ENCODE data around the gene RAD51B.
"Not testable (repeated sequence)": the region's sequence is repeated elsewhere in the genome, so short reads cannot be mapped to it uniquely, and the experiment has no call there.

The RAD51B gene

DNA sequence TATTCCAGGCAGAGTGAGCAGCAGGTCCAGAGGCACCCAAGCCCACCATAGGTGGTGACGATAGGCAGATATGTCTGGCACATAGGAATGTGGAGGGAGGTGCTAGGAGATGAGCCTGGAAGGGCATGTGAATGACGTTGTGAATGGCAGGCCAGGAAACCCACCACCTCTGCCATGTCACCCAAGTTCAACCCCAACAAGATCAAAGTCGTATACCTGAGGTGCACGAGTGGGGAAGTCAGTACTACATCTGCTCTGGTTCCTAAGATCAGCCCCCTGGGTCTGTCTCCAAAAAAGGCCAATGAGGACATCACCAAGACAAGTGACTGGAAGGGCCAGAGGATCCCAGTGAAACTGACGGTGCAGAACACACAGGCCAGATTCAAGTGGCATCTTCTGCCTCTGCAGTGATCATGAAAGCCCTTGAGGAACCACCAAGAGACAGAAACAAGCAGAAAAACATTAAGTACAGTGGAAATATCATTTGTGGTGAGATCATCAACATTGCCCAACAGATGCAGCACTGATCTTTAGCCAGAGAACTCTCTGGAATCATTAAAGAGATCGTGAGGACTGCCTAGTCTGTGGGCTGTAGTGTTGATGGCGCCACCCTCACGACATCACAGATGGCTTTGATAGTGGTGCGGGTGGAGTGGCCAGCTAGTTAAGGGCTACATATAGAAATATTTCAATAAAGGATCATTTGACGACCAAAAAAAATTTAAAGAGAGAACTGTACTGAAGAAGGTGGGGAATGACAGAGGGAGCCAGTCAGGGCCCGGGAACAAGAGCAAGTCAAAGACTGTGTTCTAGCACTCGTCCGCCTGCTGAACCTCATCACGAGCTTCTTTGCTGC is 873.6 kb downstream of the RAD51B start:
- H3K9me3 ChIP-seq (ENCODE audit: control insufficient read depth, low read length): no peaks in the 10 kb centered on the region
- H3K4me3 ChIP-seq (ENCODE audit: low read length): no peak overlapping the region
- peak; percentile 85 for DNase-seq (ENCODE audit: low read depth)
- no peaks in the 10 kb centered on the region for H3K27me3 ChIP-seq (replicated peaks; ENCODE audit: control insufficient read depth, insufficient read depth, low read length)
- peaks cover 51% of the 10 kb centered on the region for H3K4me1 ChIP-seq (ENCODE audit: control insufficient read depth, insufficient read depth, low read length)
- H3K9ac ChIP-seq (ENCODE audit: low read length): peak overlapping the region; percentile 28
- H3K36me3 ChIP-seq (ENCODE audit: control insufficient read depth, insufficient read depth, low read length, severe bottlenecking): no peaks in the 10 kb centered on the region

GRCh38 chr14:68693926-68694325 is 874.3 kb downstream of the RAD51B start:
- Histone ChIP-seq H3K9me3 (ENCODE audit: control insufficient read depth, low read length) (no peaks in the 10 kb centered on the region), H3K36me3 (ENCODE audit: control insufficient read depth, insufficient read depth, low read length, severe bottlenecking) (no peaks in the 10 kb centered on the region)

GRCh38 chr14:68694516-68695235 is 875.1 kb downstream of the RAD51B start:
- no peaks in the 10 kb centered on the region for H3K27me3 ChIP-seq (replicated peaks; ENCODE audit: control insufficient read depth, insufficient read depth, low read length)
- H3K9ac ChIP-seq (ENCODE audit: low read length): peak overlapping the region; percentile 71
- DNase-seq (ENCODE audit: low read depth): no peak

More at GRCh38 chr14:68693926-68694325, 874.3 kb downstream of the RAD51B start:
- Histone ChIP-seq H3K9ac (ENCODE audit: low read length) (peak overlapping the region; percentile 28), H3K4me1 (ENCODE audit: control insufficient read depth, insufficient read depth, low read length) (peaks cover 45% of the 10 kb centered on the region), H3K27me3 (replicated peaks; ENCODE audit: control insufficient read depth, insufficient read depth, low read length) (no peaks in the 10 kb centered on the region), H3K4me3 (ENCODE audit: low read length) (no peak overlapping the region)
- DNase-seq (ENCODE audit: low read depth): no peak

DNA sequence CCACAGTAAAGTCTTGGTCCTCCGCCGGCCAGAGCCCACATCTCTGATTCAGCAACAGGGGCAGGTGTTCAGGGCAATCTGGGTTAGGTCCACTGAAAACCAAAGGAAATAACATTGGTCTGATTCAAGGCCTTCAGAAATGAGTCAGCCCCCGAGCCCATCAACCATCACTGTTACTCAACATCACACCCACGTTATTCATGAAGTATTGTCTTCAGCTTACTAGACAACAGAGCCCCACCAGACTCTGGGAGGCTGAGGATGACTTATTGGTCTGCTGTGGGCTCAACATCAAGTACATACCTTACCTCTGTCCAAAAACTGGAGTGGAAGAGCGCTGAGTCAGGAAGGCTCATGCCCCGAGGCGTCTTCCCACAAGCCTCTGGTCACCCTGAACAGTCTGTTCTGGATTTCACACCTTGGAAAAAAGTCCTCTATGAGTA is 875.8 kb downstream of the RAD51B start:
- no peaks in the 10 kb centered on the region for H3K9me3 ChIP-seq (ENCODE audit: control insufficient read depth, low read length)
- H3K4me3 ChIP-seq (ENCODE audit: low read length): no peak overlapping the region
- H3K27me3 ChIP-seq (replicated peaks; ENCODE audit: control insufficient read depth, insufficient read depth, low read length): no peaks in the 10 kb centered on the region
- H3K36me3 ChIP-seq (ENCODE audit: control insufficient read depth, insufficient read depth, low read length, severe bottlenecking): no peaks in the 10 kb centered on the region
- H3K9ac ChIP-seq (ENCODE audit: low read length): peak overlapping the region; percentile 14
- DNase-seq (ENCODE audit: low read depth): peak; percentile 93
- H3K4me1 ChIP-seq (ENCODE audit: control insufficient read depth, insufficient read depth, low read length): peaks cover 52% of the 10 kb centered on the region

More at GRCh38 chr14:68694516-68695235, 875.1 kb downstream of the RAD51B start:
- Histone ChIP-seq H3K9me3 (ENCODE audit: control insufficient read depth, low read length) (no peaks in the 10 kb centered on the region), H3K36me3 (ENCODE audit: control insufficient read depth, insufficient read depth, low read length, severe bottlenecking) (no peaks in the 10 kb centered on the region), H3K4me1 (ENCODE audit: control insufficient read depth, insufficient read depth, low read length) (peaks cover 48% of the 10 kb centered on the region), H3K4me3 (ENCODE audit: low read length) (peak overlapping the region; percentile 5)

GRCh38 chr14:68695856-68696255 is 876.3 kb downstream of the RAD51B start:
- H3K9me3 ChIP-seq (ENCODE audit: control insufficient read depth, low read length): no peaks in the 10 kb centered on the region
- H3K27me3 ChIP-seq (replicated peaks; ENCODE audit: control insufficient read depth, insufficient read depth, low read length): no peaks in the 10 kb centered on the region
- no peaks in the 10 kb centered on the region for H3K36me3 ChIP-seq (ENCODE audit: control insufficient read depth, insufficient read depth, low read length, severe bottlenecking)
- H3K4me3 ChIP-seq (ENCODE audit: low read length): no peak overlapping the region
- no peak for DNase-seq (ENCODE audit: low read depth)
- H3K4me1 ChIP-seq (ENCODE audit: control insufficient read depth, insufficient read depth, low read length): peaks cover 52% of the 10 kb centered on the region
- peak overlapping the region; percentile 14 for H3K9ac ChIP-seq (ENCODE audit: low read length)

DNA sequence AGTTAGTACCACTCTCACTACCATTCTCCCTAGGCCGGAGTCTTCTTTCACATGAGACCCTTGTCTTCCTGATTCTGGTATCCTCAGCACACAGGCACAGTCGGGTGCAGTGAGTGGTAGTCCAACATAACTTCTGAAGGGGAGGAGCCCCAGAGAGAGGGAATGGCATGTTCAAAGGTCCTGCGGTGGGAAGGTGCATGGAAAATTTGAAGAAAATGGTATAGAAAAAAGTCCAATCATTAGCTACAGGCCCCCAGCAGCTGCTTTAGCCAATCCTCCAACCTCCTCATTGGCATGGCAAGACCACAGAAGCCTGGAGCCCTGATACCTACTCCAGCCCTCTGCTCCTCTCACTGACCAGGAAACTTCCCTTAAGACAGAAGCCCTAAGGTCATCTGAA is 876.7 kb downstream of the RAD51B start:
- no peak overlapping the region for H3K4me3 ChIP-seq (ENCODE audit: low read length)
- H3K27me3 ChIP-seq (replicated peaks; ENCODE audit: control insufficient read depth, insufficient read depth, low read length): no peaks in the 10 kb centered on the region
- H3K36me3 ChIP-seq (ENCODE audit: control insufficient read depth, insufficient read depth, low read length, severe bottlenecking): no peaks in the 10 kb centered on the region
- peaks cover 52% of the 10 kb centered on the region for H3K4me1 ChIP-seq (ENCODE audit: control insufficient read depth, insufficient read depth, low read length)
- no peak for DNase-seq (ENCODE audit: low read depth)
- H3K9ac ChIP-seq (ENCODE audit: low read length): peak overlapping the region; percentile 14
- no peaks in the 10 kb centered on the region for H3K9me3 ChIP-seq (ENCODE audit: control insufficient read depth, low read length)

GRCh38 chr14:68696721-68697495 is 877.3 kb downstream of the RAD51B start:
- Histone ChIP-seq H3K9me3 (ENCODE audit: control insufficient read depth, low read length) (no peaks in the 10 kb centered on the region), H3K4me3 (ENCODE audit: low read length) (no peak overlapping the region), H3K4me1 (ENCODE audit: control insufficient read depth, insufficient read depth, low read length) (peaks cover 52% of the 10 kb centered on the region), H3K27me3 (replicated peaks; ENCODE audit: control insufficient read depth, insufficient read depth, low read length) (no peaks in the 10 kb centered on the region), H3K9ac (ENCODE audit: low read length) (no peak overlapping the region), H3K36me3 (ENCODE audit: control insufficient read depth, insufficient read depth, low read length, severe bottlenecking) (no peaks in the 10 kb centered on the region)
- no peak for DNase-seq (ENCODE audit: low read depth)

GRCh38 chr14:68698773-68699172 is 879.2 kb downstream of the RAD51B start:
- Histone ChIP-seq H3K9ac (ENCODE audit: low read length) (peak overlapping the region; percentile 43), H3K4me1 (ENCODE audit: control insufficient read depth, insufficient read depth, low read length) (peaks cover 47% of the 10 kb centered on the region)
- H3K36me3 ChIP-seq (ENCODE audit: control insufficient read depth, insufficient read depth, low read length, severe bottlenecking); H3K9me3 ChIP-seq (ENCODE audit: control insufficient read depth, low read length); H3K27me3 ChIP-seq (replicated peaks; ENCODE audit: control insufficient read depth, insufficient read depth, low read length); DNase-seq (ENCODE audit: low read depth); H3K4me3 ChIP-seq (ENCODE audit: low read length): not testable (repeated sequence)

DNA sequence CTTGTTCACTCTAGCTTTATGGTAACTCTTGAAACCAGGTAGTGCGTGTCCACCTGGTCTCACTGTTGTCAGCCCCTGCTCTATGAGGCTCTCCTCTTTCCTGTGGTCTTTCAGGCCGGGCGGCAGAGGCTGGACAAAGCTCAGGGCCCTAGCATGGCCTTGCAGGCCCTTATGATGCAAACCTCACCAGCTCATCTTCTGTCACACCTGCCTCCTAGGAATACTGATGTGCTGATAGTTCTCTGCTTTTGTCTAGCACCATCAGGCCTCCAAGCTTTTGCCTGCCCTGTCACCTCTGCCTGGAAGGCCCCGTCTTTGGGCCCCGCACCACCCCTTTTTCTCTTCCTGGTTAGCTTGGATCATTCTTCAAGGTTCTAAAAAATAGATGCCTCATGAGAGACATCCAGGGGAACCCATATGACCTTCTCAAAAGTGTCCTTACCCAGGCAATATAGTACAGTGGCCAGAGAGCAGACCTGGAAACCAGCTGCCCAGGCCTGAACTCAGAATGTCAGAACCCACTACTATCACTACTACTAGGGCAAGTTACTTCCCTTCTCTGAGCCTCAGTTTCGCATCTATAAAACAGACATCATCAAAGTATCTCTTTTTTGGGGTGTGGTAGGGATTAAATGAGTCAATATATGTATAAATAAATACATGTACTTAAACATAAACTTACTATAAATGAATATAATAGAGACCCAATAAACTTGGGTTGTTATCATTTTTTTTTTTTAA is 881.6 kb downstream of the RAD51B start:
- no peak for DNase-seq (ENCODE audit: low read depth)
- H3K4me1 ChIP-seq (ENCODE audit: control insufficient read depth, insufficient read depth, low read length): peaks cover 40% of the 10 kb centered on the region
- H3K9me3 ChIP-seq (ENCODE audit: control insufficient read depth, low read length): no peaks in the 10 kb centered on the region
- H3K4me3 ChIP-seq (ENCODE audit: low read length): no peak overlapping the region
- no peaks in the 10 kb centered on the region for H3K27me3 ChIP-seq (replicated peaks; ENCODE audit: control insufficient read depth, insufficient read depth, low read length)
- H3K9ac ChIP-seq (ENCODE audit: low read length): no peak overlapping the region
- H3K36me3 ChIP-seq (ENCODE audit: control insufficient read depth, insufficient read depth, low read length, severe bottlenecking): no peaks in the 10 kb centered on the region

DNA sequence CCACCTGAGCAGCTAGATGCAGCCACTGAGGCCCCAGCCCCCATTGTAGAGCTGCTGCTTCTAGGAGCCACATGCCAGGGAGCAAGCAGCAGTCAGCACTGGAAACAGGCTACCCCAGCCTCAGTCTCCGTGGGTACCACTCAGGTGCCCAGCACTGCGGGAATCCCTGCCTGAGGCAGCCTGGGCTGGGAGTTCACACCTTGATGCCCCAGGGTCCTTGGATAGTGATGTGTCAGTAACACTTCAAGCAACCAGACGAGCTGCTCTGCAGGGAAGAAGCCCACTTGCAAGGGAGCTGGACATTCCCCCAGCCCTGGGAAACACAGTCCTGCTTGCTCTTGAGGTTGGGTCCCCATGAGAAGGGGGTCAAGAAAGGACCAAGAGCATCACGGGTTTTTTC is 882.6 kb downstream of the RAD51B start:
- DNase-seq (ENCODE audit: low read depth): no peak
- Histone ChIP-seq H3K36me3 (ENCODE audit: control insufficient read depth, insufficient read depth, low read length, severe bottlenecking) (no peaks in the 10 kb centered on the region), H3K27me3 (replicated peaks; ENCODE audit: control insufficient read depth, insufficient read depth, low read length) (no peaks in the 10 kb centered on the region), H3K9ac (ENCODE audit: low read length) (no peak overlapping the region), H3K4me3 (ENCODE audit: low read length) (no peak overlapping the region), H3K4me1 (ENCODE audit: control insufficient read depth, insufficient read depth, low read length) (peaks cover 45% of the 10 kb centered on the region), H3K9me3 (ENCODE audit: control insufficient read depth, low read length) (no peaks in the 10 kb centered on the region)
